Immature natural killer cell (primary cell): ENCODE results near the gene TXNRD2. TPM values are rescaled to one million over a fixed set of nuclear protein-coding genes. Genes with fewer than 3 reads are reported as not detected.

Experiments
- DNase-seq, 3 donors: peaks; one replicate each; pipeline ENCODE4 v3.0.0; 2022; ENCODE audit warnings: mixed read lengths in 1 of 3
- H3K27ac Mint-ChIP-seq, 6 donors: one replicate each; pipeline ENCODE4 v1.8.0; 2020; ENCODE audit warnings: mixed read lengths in 6 of 6, mild to moderate bottlenecking in 5 of 6, inconsistent platforms in 4 of 6, moderate library complexity in 3 of 6
- H3K27me3 Mint-ChIP-seq, 3 donors: one replicate each; pipeline ENCODE4 v1.8.0; 2020 to 2021; ENCODE audit warnings: low read depth in 3 of 3, mild to moderate bottlenecking in 3 of 3, mixed read lengths in 3 of 3, moderate library complexity in 3 of 3, inconsistent platforms in 1 of 3
- H3K36me3 Mint-ChIP-seq, 3 donors: one replicate each; pipeline ENCODE4 v1.8.0; 2020; ENCODE audit warnings: mixed read lengths in 3 of 3, inconsistent platforms in 2 of 3, mild to moderate bottlenecking in 2 of 3
- H3K4me1 Mint-ChIP-seq, 2 donors: one replicate each; pipeline ENCODE4 v1.8.0; 2020; ENCODE audit warnings: inconsistent platforms in 2 of 2, mild to moderate bottlenecking in 2 of 2, mixed read lengths in 2 of 2, moderate library complexity in 1 of 2
- H3K4me3 Mint-ChIP-seq, 5 donors: one replicate each; pipeline ENCODE4 v1.8.0; 2020; ENCODE audit warnings: mild to moderate bottlenecking in 5 of 5, mixed read lengths in 5 of 5, inconsistent platforms in 3 of 5, moderate library complexity in 3 of 5
- H3K9me3 Mint-ChIP-seq, 6 donors: one replicate each; pipeline ENCODE4 v1.8.0; 2020; ENCODE audit warnings: mild to moderate bottlenecking in 6 of 6, mixed read lengths in 6 of 6, inconsistent platforms in 4 of 6, moderate library complexity in 3 of 6
- polyA plus RNA-seq, 3 donors: library from polyadenylated mRNA; unstranded; fragments of 300-500 nt; fragmentation: Illumina TruSeq; gene quantifications; one replicate each; pipeline ENCODE4 v1.2.3, GENCODE V29; 2021

The TXNRD2 gene
- polyA plus RNA-seq, 3 donors from 2014 or later, result 11.0 to 17.1 (median 15.5) TPM

DNA sequence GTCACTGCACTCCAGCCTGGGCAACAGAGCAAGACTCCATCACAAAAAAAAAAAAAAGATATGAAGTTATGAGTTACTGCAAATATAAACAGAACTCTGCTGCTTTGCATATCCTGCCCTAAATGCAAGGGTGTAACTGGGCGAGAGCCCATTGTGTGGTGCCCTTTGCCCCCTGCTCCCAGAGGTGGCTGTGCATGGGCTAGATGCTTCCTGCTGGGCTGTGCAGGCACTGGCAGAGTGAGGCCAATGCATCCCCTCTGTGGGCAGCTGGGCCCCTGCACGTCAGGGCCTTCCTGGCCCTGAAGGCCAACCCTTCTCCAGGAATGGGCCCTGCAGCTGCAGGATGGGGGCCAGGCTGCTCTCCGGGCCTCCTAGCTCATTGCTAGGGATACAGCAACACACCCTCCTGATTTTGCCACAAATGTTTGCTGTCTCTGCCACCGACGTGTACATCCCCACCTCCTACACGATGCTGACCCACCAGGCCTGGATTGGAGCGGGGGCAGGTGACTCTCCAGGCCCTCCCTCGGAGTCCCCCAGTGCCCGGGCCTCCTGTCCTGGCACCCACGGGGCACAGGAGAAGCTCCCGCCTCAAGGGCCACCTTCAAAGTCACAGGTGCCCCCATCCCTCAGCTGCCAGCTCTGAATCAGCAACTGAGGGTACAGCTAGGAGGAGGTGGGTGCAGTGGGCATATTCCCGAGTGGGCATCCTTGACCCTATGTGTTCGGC lies 40.7 kb downstream of the TXNRD2 start:
- H3K4me3 Mint-ChIP-seq, result no peak overlapping the region
- no peaks in the 10 kb centered on the region for H3K9me3 Mint-ChIP-seq
- H3K4me1 Mint-ChIP-seq, result no peaks in the 10 kb centered on the region
- H3K27me3 Mint-ChIP-seq, result no peaks in the 10 kb centered on the region
- H3K36me3 Mint-ChIP-seq, result peaks cover 0 to 5% (median 1%) of the 10 kb centered on the region in 3 donors
- DNase-seq, result no peak
- H3K27ac Mint-ChIP-seq, result no peak overlapping the region

DNA sequence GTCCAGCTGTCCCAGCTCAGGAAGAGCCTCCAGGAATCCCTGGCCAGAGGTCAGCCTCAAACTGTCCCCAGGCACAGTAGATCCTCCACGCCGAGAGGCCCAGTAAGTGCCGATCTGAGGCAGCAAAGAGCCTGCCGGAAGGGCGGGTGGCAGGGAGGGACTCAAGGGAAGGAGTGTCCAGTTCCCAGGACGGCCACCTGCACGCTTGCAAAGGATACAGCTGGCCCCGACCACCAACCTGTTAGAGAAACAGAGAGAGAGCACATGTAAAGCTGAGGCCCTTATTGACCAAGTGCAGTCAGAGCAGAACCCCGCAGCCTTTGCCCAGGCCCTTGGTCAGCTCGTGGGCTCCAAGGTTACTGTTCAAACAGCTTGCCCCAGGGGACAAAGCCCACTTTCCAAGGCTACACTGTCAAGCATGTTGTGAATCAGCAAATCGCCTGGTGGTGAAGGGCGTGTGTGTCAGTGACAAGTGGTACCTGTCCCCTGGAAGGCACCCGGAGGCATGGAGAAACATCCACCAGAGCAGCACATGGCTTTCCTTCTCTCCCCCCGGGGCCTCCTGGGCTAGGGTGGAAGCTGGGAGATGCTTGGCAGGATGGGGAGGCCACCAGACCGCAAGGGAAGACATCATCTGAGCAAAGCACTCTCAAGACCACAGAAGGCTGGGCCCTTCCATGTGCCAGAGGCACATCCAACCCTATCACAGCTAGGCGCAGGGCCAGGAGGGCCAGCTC lies 42.6 kb downstream of the TXNRD2 start:
- no peaks in the 10 kb centered on the region for H3K9me3 Mint-ChIP-seq
- no peak overlapping the region for H3K4me3 Mint-ChIP-seq
- no peak for DNase-seq
- H3K27ac Mint-ChIP-seq, result peak overlapping the region in 1 of 6 donors; percentile 4
- peaks cover 0 to 1% (median 0%) of the 10 kb centered on the region in 3 donors for H3K27me3 Mint-ChIP-seq
- no peaks in the 10 kb centered on the region for H3K4me1 Mint-ChIP-seq
- peaks cover 4 to 8% (median 5%) of the 10 kb centered on the region in 3 donors for H3K36me3 Mint-ChIP-seq

GRCh38 chr22:19898145-19898544 lies 43.5 kb downstream of the TXNRD2 start:
- Mint-ChIP-seq H3K4me3 (no peak overlapping the region), H3K9me3 (no peaks in the 10 kb centered on the region), H3K27ac (no peak overlapping the region), H3K36me3 (peaks cover 7 to 12% (median 8%) of the 10 kb centered on the region in 3 donors), H3K4me1 (no peaks in the 10 kb centered on the region), H3K27me3 (peaks cover 0 to 1% (median 0%) of the 10 kb centered on the region in 3 donors)
- DNase-seq, result no peak

GRCh38 chr22:19897726-19898125 lies 43.9 kb downstream of the TXNRD2 start:
- H3K4me3 Mint-ChIP-seq, result no peak overlapping the region
- peaks cover 0 to 2% (median 0%) of the 10 kb centered on the region in 3 donors for H3K27me3 Mint-ChIP-seq
- H3K4me1 Mint-ChIP-seq, result peaks cover 0 to 2% of the 10 kb centered on the region in 2 donors
- no peak for DNase-seq
- no peaks in the 10 kb centered on the region for H3K9me3 Mint-ChIP-seq
- peaks cover 7 to 12% (median 8%) of the 10 kb centered on the region in 3 donors for H3K36me3 Mint-ChIP-seq
- H3K27ac Mint-ChIP-seq, result no peak overlapping the region

DNA sequence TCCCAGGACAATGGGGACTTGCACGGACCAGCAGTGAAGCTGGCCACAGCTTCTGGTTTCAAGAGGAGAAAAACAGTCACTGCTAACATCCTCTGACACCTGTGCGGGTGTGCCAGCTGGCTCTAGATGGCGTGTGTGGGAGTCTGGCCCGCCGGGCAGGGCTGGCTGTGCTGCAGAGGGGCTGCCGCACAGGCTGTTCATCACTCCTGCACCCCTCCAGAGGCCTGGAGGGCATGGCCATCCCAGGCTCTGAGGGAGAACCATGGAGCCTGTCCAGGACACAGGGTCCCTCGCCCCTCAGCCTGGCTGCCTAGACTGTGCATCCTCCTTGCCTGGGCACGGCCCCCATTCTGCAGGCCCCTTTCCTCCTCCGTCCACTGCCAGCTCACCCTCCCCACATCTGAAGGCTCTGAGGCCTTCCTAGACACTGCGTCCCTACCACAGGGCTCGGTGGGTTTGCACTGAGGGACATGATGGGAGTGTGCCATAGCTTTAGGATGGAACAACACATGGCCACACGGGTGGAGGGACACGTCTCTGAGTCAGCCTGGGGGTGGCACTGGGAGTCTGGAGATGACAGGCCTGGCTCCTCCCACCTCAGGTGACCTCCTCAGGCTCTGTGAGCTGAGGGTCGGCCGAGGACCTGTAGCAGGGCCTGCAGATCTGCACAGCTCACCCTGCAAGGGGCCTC lies 44.8 kb downstream of the TXNRD2 start:
- no peaks in the 10 kb centered on the region for H3K9me3 Mint-ChIP-seq
- no peak overlapping the region for H3K4me3 Mint-ChIP-seq
- DNase-seq, result no peak
- peaks cover 7 to 12% (median 8%) of the 10 kb centered on the region in 3 donors for H3K36me3 Mint-ChIP-seq
- H3K27ac Mint-ChIP-seq, result no peak overlapping the region
- peaks cover 4 to 10% of the 10 kb centered on the region in 2 donors for H3K4me1 Mint-ChIP-seq
- peaks cover 0 to 2% (median 0%) of the 10 kb centered on the region in 3 donors for H3K27me3 Mint-ChIP-seq

DNA sequence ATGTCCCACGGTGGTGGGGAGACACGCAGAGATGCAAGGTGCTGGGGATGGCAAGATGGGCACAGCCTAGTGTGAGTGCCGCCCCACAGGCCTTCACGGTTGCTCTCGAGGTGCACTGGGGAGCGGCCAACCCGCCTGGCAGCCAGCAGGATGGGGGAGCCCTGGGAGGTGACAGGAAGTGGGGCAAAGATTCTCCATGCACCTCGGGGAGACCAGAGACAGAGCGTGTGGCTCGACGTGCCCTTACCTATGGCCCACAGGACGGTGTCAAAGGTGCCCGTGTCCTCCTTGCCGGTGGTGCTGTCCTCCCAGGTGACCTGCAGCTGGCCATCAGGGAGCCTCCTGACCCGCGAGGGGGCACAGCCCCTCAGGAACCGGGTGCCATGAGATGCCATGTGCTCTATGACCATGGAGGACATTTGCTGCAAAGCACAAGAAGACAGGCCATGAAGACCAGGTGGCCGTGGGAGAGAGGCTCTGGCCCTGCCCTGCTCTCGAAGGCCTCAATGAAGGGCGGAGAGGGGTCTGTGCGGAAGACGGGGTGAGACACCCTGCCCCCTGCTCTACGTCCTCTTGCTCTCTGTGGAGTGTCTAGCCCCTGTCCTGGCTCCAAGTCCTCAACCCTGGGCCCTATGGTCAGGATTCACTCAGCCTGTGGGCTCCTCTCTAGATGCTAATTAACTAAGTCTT lies 46.3 kb downstream of the TXNRD2 start:
- H3K4me1 Mint-ChIP-seq, result peaks cover 11 to 17% of the 10 kb centered on the region in 2 donors
- H3K9me3 Mint-ChIP-seq, result no peaks in the 10 kb centered on the region
- H3K27ac Mint-ChIP-seq, result no peak overlapping the region
- H3K4me3 Mint-ChIP-seq, result no peak overlapping the region
- DNase-seq, result no peak
- peaks cover 0 to 2% (median 0%) of the 10 kb centered on the region in 3 donors for H3K27me3 Mint-ChIP-seq
- peaks cover 7 to 8% (median 8%) of the 10 kb centered on the region in 3 donors for H3K36me3 Mint-ChIP-seq

DNA sequence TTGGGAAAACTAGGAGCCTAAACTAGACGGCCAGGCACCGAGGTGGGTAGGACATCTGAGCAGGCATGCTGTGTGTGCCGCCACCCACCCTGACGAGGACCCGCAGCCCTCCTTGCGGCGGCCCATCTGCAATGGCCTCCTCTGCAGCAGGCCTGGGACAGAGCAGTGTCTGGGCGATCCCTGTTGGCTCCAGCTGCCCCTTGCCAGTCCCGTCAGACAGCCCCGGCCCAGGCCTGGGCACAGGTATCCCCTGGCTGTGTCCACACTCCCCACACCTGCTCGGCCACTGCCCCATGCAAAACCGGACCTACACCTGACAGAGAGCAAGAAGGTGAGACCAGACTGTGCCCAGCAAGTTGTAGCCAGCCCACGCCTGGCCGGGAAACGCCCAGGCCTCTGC lies 48.3 kb downstream of the TXNRD2 start:
- H3K4me3 Mint-ChIP-seq, result no peak overlapping the region
- peaks cover 7 to 8% (median 8%) of the 10 kb centered on the region in 3 donors for H3K36me3 Mint-ChIP-seq
- peaks cover 11 to 18% of the 10 kb centered on the region in 2 donors for H3K4me1 Mint-ChIP-seq
- no peak for DNase-seq
- no peak overlapping the region for H3K27ac Mint-ChIP-seq
- H3K27me3 Mint-ChIP-seq, result peaks cover 0 to 2% (median 0%) of the 10 kb centered on the region in 3 donors
- no peaks in the 10 kb centered on the region for H3K9me3 Mint-ChIP-seq

DNA sequence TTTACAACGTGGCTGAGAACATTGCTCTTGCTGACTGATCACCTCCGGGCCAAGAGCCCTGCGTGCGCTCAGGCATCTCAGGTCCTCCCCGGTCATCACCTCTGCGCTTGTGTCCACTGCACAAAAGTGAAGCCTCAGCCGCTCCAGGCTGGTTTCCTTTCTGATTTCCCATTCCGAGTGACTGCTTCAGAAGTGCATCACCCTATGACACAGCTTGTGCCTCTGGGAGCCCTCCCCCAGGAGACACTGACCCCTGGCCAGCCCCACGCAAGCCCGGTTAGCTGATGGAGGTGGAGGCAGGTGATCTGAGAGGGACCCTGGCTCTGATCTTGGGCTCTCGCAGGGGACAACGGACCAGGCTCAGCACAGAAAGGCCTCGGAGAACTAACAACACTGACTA lies 48.7 kb downstream of the TXNRD2 start:
- Mint-ChIP-seq H3K27ac (no peak overlapping the region), H3K4me3 (peak overlapping the region in 1 of 5 donors; percentile 27), H3K9me3 (no peaks in the 10 kb centered on the region), H3K36me3 (peaks cover 7 to 8% (median 8%) of the 10 kb centered on the region in 3 donors), H3K4me1 (peaks cover 11 to 18% of the 10 kb centered on the region in 2 donors), H3K27me3 (peaks cover 0 to 2% (median 0%) of the 10 kb centered on the region in 3 donors)
- DNase-seq, result no peak

- H3K4me3 Mint-ChIP-seq, result peak overlapping the region; percentile 47 to 85 (median 74)
- no peak for DNase-seq
- H3K4me1 Mint-ChIP-seq, result peaks cover 11 to 18% of the 10 kb centered on the region in 2 donors
- H3K36me3 Mint-ChIP-seq, result peaks cover 7 to 8% (median 8%) of the 10 kb centered on the region in 3 donors
- H3K9me3 Mint-ChIP-seq, result no peaks in the 10 kb centered on the region
- peak overlapping the region in 3 of 6 donors; percentile 17 to 74 (median 49) for H3K27ac Mint-ChIP-seq
- H3K27me3 Mint-ChIP-seq, result peaks cover 0 to 2% (median 0%) of the 10 kb centered on the region in 3 donors
Observed at GRCh38 chr22:19892257-19892879, 49.2 kb downstream of the TXNRD2 start.

- peak overlapping the region; percentile 63 to 85 (median 74) for H3K4me3 Mint-ChIP-seq
- H3K9me3 Mint-ChIP-seq, result no peaks in the 10 kb centered on the region
- H3K36me3 Mint-ChIP-seq, result peaks cover 7 to 8% (median 8%) of the 10 kb centered on the region in 3 donors
- H3K27me3 Mint-ChIP-seq, result peaks cover 0 to 2% (median 0%) of the 10 kb centered on the region in 3 donors
- H3K27ac Mint-ChIP-seq, result peak overlapping the region in 4 of 6 donors; percentile 35 to 74 (median 60)
- DNase-seq, result peak; percentile 3 to 26 (median 14)
- peaks cover 11 to 18% of the 10 kb centered on the region in 2 donors for H3K4me1 Mint-ChIP-seq
Observed at GRCh38 chr22:19891317-19892256, 50.0 kb downstream of the TXNRD2 start.

DNA sequence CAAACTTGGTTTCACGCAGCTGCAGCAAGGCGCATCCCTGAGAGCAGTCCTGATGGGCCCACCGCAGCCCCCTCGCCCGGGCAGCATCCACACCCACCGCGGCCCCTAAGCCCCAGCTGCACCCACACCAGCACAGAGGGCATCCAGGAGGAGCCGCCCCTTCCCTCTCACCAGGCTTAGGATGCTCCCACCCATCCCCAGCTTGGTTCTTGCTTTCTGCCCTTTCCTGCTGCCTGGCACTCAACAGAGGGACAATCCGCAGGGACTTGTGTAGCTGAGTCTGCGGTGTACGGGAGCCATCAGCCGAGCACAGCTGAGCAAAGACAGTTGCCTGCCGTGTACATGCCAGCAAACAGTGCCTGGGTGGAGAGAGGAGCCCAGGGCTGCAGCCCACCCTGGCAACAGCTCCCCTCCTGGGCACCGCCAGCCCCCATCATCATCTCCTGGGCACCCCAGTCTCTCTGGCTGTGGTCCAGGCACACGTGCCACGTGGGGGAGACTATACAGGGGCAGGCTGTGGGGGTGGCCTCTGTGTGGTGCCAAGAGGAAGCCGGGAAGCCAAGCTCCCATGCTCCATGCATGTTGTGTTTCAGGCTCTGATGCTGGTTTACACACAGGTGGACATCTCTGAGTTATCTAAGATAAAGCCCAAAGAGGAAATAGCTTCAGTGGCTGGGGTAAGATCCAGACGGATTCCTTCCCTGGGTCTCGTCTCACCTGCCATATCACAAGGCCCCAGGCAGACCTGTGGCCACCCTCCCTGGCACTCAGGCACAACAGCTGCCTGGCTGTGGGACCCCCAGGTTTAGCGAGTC lies 50.9 kb downstream of the TXNRD2 start:
- Mint-ChIP-seq H3K9me3 (no peaks in the 10 kb centered on the region), H3K27ac (no peak overlapping the region), H3K4me1 (peaks cover 11 to 18% of the 10 kb centered on the region in 2 donors), H3K4me3 (peak overlapping the region in 3 of 5 donors; percentile 21 to 33 (median 27)), H3K27me3 (peaks cover 0 to 2% (median 0%) of the 10 kb centered on the region in 3 donors), H3K36me3 (peaks cover 7 to 8% (median 8%) of the 10 kb centered on the region in 3 donors)
- DNase-seq, result no peak
